Panc1 (cell line): Measurements from ENCODE around the gene CPSF4. TPM values are rescaled to one million over a fixed set of nuclear protein-coding genes. Genes with fewer than 3 reads are reported as not detected.
A peak's percentile ranks its signal among the peaks of the same experiment; 100 is the strongest.

Source experiments
- ATAC-seq: fragments of 200-7000 bp; cut with Tn5 transposase; 2 replicates; pipeline ENCODE4 v1.9.1; 2020; ENCODE audit warnings: mild to moderate bottlenecking, moderate library complexity
- BruUV-seq: library from RNA; stranded (reverse); fragments of 400-500 nt; replicated peaks from 2 replicates; lab custom pipeline; 2021; lab: Mats Ljungman, UMichigan
- CTCF ChIA-PET: fragments of 300-600 bp; sonication (Branson Sonifier 250); formaldehyde crosslinking; loops from one replicate; lab custom pipeline; 2022; ENCODE audit warnings: antibody characterized with exemption; lab: Charles Lee
- POLR2A ChIA-PET: fragments of 300-600 bp; sonication (Branson Sonifier 250); formaldehyde crosslinking; loops from one replicate; lab custom pipeline; 2022; ENCODE audit warnings: antibody characterized with exemption; lab: Charles Lee
- DNase-seq: peaks from one replicate; pipeline ENCODE4 v3.0.0-alpha.2; 2010; ENCODE audit warnings: low read depth, low spot score
- H3K27ac ChIP-seq: 2 replicates; pipeline ENCODE4 v1.5.1; 2011; ENCODE audit warnings: mild to moderate bottlenecking, low read length, inconsistent platforms
- H3K27me3 ChIP-seq: fragments of 200-500 bp; sonication (Bioruptor generic); 2 replicates; pipeline ENCODE4 v1.6.0; 2014; ENCODE audit warnings: low read length, inconsistent platforms; ENCODE audit not compliant: control insufficient read depth, insufficient read depth
- H3K36me3 ChIP-seq: fragments of 200-500 bp; sonication (Bioruptor generic); 2 replicates; pipeline ENCODE4 v1.5.1; 2014; ENCODE audit warnings: inconsistent platforms, mild to moderate bottlenecking, low read length, moderate library complexity; ENCODE audit not compliant: control insufficient read depth, insufficient read depth
- H3K4me1 ChIP-seq: 2 replicates; pipeline ENCODE4 v1.5.1; 2011; ENCODE audit warnings: inconsistent platforms, mild to moderate bottlenecking, low read length, moderate library complexity; ENCODE audit not compliant: control insufficient read depth, insufficient read depth
- H3K4me3 ChIP-seq, 2 experiments: 2 replicates each; pipeline ENCODE4 v1.5.1; 2011 to 2012; ENCODE audit warnings: low read depth in 2 of 2, low read length in 2 of 2, mild to moderate bottlenecking in 2 of 2, inconsistent platforms in 1 of 2, moderate library complexity in 1 of 2
- H3K9me3 ChIP-seq: fragments of 200-500 bp; sonication (Bioruptor generic); 2 replicates; pipeline ENCODE4 v1.5.1; 2014; ENCODE audit warnings: low read depth, mild to moderate bottlenecking, inconsistent platforms, low read length, moderate library complexity; ENCODE audit not compliant: control insufficient read depth, insufficient read depth
- CTCF ChIP-seq: fragments of 450-650 bp; IDR thresholded peaks from 2 replicates; pipeline ENCODE4 v1.5.1; 2017; ENCODE audit warnings: mild to moderate bottlenecking
- POLR2AphosphoS5 ChIP-seq: IDR thresholded peaks from 2 replicates; pipeline ENCODE4 v1.6.1; 2012; ENCODE audit warnings: mild to moderate bottlenecking, low read depth, low read length, moderate library complexity
- REST ChIP-seq, 2 experiments: IDR thresholded peaks; 2 replicates each; pipeline ENCODE4 v1.6.1; 2011 to 2012; ENCODE audit warnings: low read depth in 2 of 2, control low read depth in 1 of 2, low read length in 1 of 2, mild to moderate bottlenecking in 1 of 2, moderate library complexity in 1 of 2; ENCODE audit not compliant: insufficient read depth in 1 of 2
- SIN3A ChIP-seq: IDR thresholded peaks from 2 replicates; pipeline ENCODE4 v1.6.1; 2012; ENCODE audit warnings: low read depth, mild to moderate bottlenecking, low read length, moderate library complexity, borderline replicate concordance; ENCODE audit not compliant: insufficient read depth
- TCF7L2 ChIP-seq: IDR thresholded peaks from 2 replicates; pipeline ENCODE4 v1.6.1; 2011; ENCODE audit warnings: mild to moderate bottlenecking, low read depth, low read length, inconsistent platforms
- in situ Hi-C: cut with HindIII; loops from 2 replicates; pipeline ENCODE4 v1.10.0; 2016; ENCODE audit warnings: low sequenced_read_pairs, low pct_unique_long_range_greater_than_20kb
- intact Hi-C: fragments of 100-400 bp; cut with micrococcal nuclease; formaldehyde crosslinking; loops from one replicate; pipeline ENCODE4 v1.10.0; 2022; ENCODE audit not compliant: unreplicated experiment
- total RNA-seq: library from RNA; stranded (reverse); gene quantifications from one replicate; pipeline ENCODE4 v1.2.1, GENCODE V29; 2021; ENCODE audit not compliant: unreplicated experiment

Gene CPSF4
- total RNA-seq, 1 experiment from 2014 or later = 57.0 TPM

GRCh38 chr7:99418260-99418659 lies 20.5 kb upstream of the CPSF4 start:
- in situ Hi-C loops = no loop called here
- DNase-seq = no peak
- Histone ChIP-seq H3K4me1 (no peaks in the 10 kb centered on the region), H3K27me3 (no peaks in the 10 kb centered on the region), H3K9me3 (no peaks in the 10 kb centered on the region), H3K27ac (no peak overlapping the region), H3K36me3 (peaks cover 7% of the 10 kb centered on the region), H3K4me3 (no peak overlapping the region)
- CTCF ChIA-PET = no interaction called here
- intact Hi-C loops = no loop called here
- ATAC-seq = 0 out of 2 replicates have a peak, but pooled peaks have one; percentile 42
- POLR2A ChIA-PET = no interaction called here
- no TSS peak for BruUV-seq
- TF ChIP-seq REST (IDR thresholded peaks at IDR 0.05; ENCODE audit: insufficient read depth in 1 of 2, low read depth in 2 of 2, low read length in 1 of 2) (no peak), POLR2AphosphoS5 (0 out of 2 replicates have a peak, but pooled peaks have one; percentile 14)

- no peaks in the 10 kb centered on the region for H3K9me3 ChIP-seq
- CTCF ChIA-PET = no interaction called here
- POLR2A ChIA-PET = interaction anchor here (0.6 kb wide), 1 partner anchor 430 kb away, joined by 3 read pairs; no protein-coding TSS in a partner anchor
- peak in 1 of 2 experiments; percentile 28; a peak in 1 of 4 replicates for TF ChIP-seq REST (IDR thresholded peaks at IDR 0.05; ENCODE audit: insufficient read depth in 1 of 2, low read depth in 2 of 2, low read length in 1 of 2)
- TF ChIP-seq POLR2AphosphoS5 = no peak
- TF ChIP-seq SIN3A = no peak
- TF ChIP-seq CTCF = no peak
- no peak for TF ChIP-seq TCF7L2
- no peak overlapping the region for H3K4me3 ChIP-seq
- DNase-seq = no peak
- no peaks in the 10 kb centered on the region for H3K4me1 ChIP-seq
- peaks cover 7% of the 10 kb centered on the region for H3K36me3 ChIP-seq
- ATAC-seq = peak; percentile 21; the same call in 1 of the 2 replicates
- in situ Hi-C loops = no loop called here
- intact Hi-C loops = no loop called here
- no peaks in the 10 kb centered on the region for H3K27me3 ChIP-seq
- H3K27ac ChIP-seq = no peak overlapping the region
- BruUV-seq = no TSS peak
Observed at GRCh38 chr7:99419323-99420021, 19.3 kb upstream of the CPSF4 start.
